Tibial nerve (tissue), 3 donors: ENCODE data around the gene GOLPH3.

Experiments used
- POLR2A ChIP-seq, 2 donors: fragments of 450-650 bp; IDR thresholded peaks; one replicate each; pipeline ENCODE4 v1.6.1; 2017; ENCODE audit warnings: antibody characterized with exemption in 2 of 2, mild to moderate bottlenecking in 2 of 2, moderate library complexity in 2 of 2
- TF ChIP-seq, protein P1 (sequence below), 5 experiments: fragments of 200-600 bp in 3 of 5; fragments of 450-650 bp in 2 of 5; sonication (generic) in 3 of 5; IDR thresholded peaks; one replicate each; pipeline ENCODE4 v1.5.1; 2016 to 2019; ENCODE audit warnings: antibody characterized with exemption in 5 of 5, mild to moderate bottlenecking in 3 of 5, moderate library complexity in 2 of 5

- TF ChIP-seq, protein P1, sequence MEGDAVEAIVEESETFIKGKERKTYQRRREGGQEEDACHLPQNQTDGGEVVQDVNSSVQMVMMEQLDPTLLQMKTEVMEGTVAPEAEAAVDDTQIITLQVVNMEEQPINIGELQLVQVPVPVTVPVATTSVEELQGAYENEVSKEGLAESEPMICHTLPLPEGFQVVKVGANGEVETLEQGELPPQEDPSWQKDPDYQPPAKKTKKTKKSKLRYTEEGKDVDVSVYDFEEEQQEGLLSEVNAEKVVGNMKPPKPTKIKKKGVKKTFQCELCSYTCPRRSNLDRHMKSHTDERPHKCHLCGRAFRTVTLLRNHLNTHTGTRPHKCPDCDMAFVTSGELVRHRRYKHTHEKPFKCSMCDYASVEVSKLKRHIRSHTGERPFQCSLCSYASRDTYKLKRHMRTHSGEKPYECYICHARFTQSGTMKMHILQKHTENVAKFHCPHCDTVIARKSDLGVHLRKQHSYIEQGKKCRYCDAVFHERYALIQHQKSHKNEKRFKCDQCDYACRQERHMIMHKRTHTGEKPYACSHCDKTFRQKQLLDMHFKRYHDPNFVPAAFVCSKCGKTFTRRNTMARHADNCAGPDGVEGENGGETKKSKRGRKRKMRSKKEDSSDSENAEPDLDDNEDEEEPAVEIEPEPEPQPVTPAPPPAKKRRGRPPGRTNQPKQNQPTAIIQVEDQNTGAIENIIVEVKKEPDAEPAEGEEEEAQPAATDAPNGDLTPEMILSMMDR (IDR thresholded peaks at IDR 0.05), result no peak
- no peak for TF ChIP-seq POLR2A (IDR thresholded peaks at IDR 0.05)
These were observed 14.6 kb downstream of the GOLPH3 start for GRCh38 chr5:32159328-32160072.
